Measurements from ENCODE around the gene ZP4. TPM values are rescaled to one million over a fixed set of nuclear protein-coding genes. Genes with fewer than 3 reads are reported as not detected.

The ZP4 gene
- total RNA-seq (2022; extraction: Qiagen RNA extraction; ENCODE audit: low read depth), result 0.07 TPM in 1 of 5 replicates, not detected in the others

GRCh38 chr1:237890822-237891221 is at the start of gene ZP4:
Gene ZP4 (minus strand): TSS chr1:237890922. CDS start chr1:237890635, 287 bp downstream.

All from A549 treated with CpdA at 1 μM for 4 hours (cell line).